ENCODE results near the gene ATP2B1. TPM values are rescaled to one million over a fixed set of nuclear protein-coding genes. Genes with fewer than 3 reads are reported as not detected.

Gene ATP2B1
- total RNA-seq, 1 donor from 2014 or later = 177 TPM

- Histone ChIP-seq H3F3A (ENCODE audit: low read depth) (no peaks in the 10 kb centered on the region), H3K9me3 (ENCODE audit: low read depth) (no peaks in the 10 kb centered on the region), H3K4me3 (no peak overlapping the region), H3K79me2 (ENCODE audit: low read depth) (peaks cover 100% of the 10 kb centered on the region), H3K27ac (no peak overlapping the region), H2AFZ (replicated peaks) (no peak overlapping the region), H3K27me3 (no peaks in the 10 kb centered on the region), H3K4me2 (no peak overlapping the region), H3K4me1 (peaks cover 9% of the 10 kb centered on the region), H3K36me3 (no peaks in the 10 kb centered on the region), H3K9ac (no peak overlapping the region), H4K20me1 (ENCODE audit: low read depth) (peaks cover 83% of the 10 kb centered on the region)
- no peak for TF ChIP-seq EZH2 (IDR thresholded peaks at IDR 0.05)
- TF ChIP-seq CTCF (IDR thresholded peaks at IDR 0.05) = no peak
- TF ChIP-seq EZH2phosphoT487 (IDR thresholded peaks at IDR 0.05) = no peak
- H3K36me3 Mint-ChIP-seq = peaks cover 56% of the 10 kb centered on the region
- no peak overlapping the region for H3K4me3 Mint-ChIP-seq
- peaks cover 2% of the 10 kb centered on the region for H3K27me3 Mint-ChIP-seq (ENCODE audit: insufficient read depth, low read depth)
- no peak for DNase-seq (ENCODE audit: low spot score)
- H3K27ac Mint-ChIP-seq = no peak overlapping the region
- peaks cover 51% of the 10 kb centered on the region for H3K9me3 Mint-ChIP-seq
- H3K4me1 Mint-ChIP-seq = no peaks in the 10 kb centered on the region
Observed at GRCh38 chr12:89669197-89669596, 39.4 kb downstream of the ATP2B1 start.

- H4K20me1 ChIP-seq (ENCODE audit: low read depth) = peaks cover 76% of the 10 kb centered on the region
- H3K27ac ChIP-seq = no peak overlapping the region
- peaks cover 2% of the 10 kb centered on the region for H3K27me3 Mint-ChIP-seq (ENCODE audit: insufficient read depth, low read depth)
- no peak overlapping the region for H3K27ac Mint-ChIP-seq
- peaks cover 3% of the 10 kb centered on the region for H3F3A ChIP-seq (ENCODE audit: low read depth)
- TF ChIP-seq EZH2phosphoT487 (IDR thresholded peaks at IDR 0.05) = no peak
- no peak for TF ChIP-seq CTCF (IDR thresholded peaks at IDR 0.05)
- no peak for TF ChIP-seq EZH2 (IDR thresholded peaks at IDR 0.05)
- H3K4me3 Mint-ChIP-seq = no peak overlapping the region
- H3K9me3 Mint-ChIP-seq = peaks cover 27% of the 10 kb centered on the region
- H3K4me2 ChIP-seq = no peak overlapping the region
- H3K4me1 ChIP-seq = no peaks in the 10 kb centered on the region
- peaks cover 39% of the 10 kb centered on the region for H3K36me3 Mint-ChIP-seq
- H3K9ac ChIP-seq = no peak overlapping the region
- no peak for DNase-seq (ENCODE audit: low spot score)
- no peaks in the 10 kb centered on the region for H3K27me3 ChIP-seq
- H3K36me3 ChIP-seq = no peaks in the 10 kb centered on the region
- H2AFZ ChIP-seq (replicated peaks) = no peak overlapping the region
- H3K4me3 ChIP-seq = no peak overlapping the region
- H3K79me2 ChIP-seq (ENCODE audit: low read depth) = peaks cover 100% of the 10 kb centered on the region
- no peaks in the 10 kb centered on the region for H3K4me1 Mint-ChIP-seq
- no peaks in the 10 kb centered on the region for H3K9me3 ChIP-seq (ENCODE audit: low read depth)
Observed at GRCh38 chr12:89665556-89665955, 43.1 kb downstream of the ATP2B1 start.

- peaks cover 35% of the 10 kb centered on the region for H3K36me3 Mint-ChIP-seq
- H3K27ac ChIP-seq = no peak overlapping the region
- no peaks in the 10 kb centered on the region for H3K4me1 ChIP-seq
- H3K27ac Mint-ChIP-seq = no peak overlapping the region
- no peak for TF ChIP-seq EZH2phosphoT487 (IDR thresholded peaks at IDR 0.05)
- no peak for TF ChIP-seq EZH2 (IDR thresholded peaks at IDR 0.05)
- no peak for TF ChIP-seq CTCF (IDR thresholded peaks at IDR 0.05)
- no peaks in the 10 kb centered on the region for H3K27me3 ChIP-seq
- H3F3A ChIP-seq (ENCODE audit: low read depth) = peaks cover 3% of the 10 kb centered on the region
- peaks cover 100% of the 10 kb centered on the region for H3K79me2 ChIP-seq (ENCODE audit: low read depth)
- H3K36me3 ChIP-seq = no peaks in the 10 kb centered on the region
- peaks cover 2% of the 10 kb centered on the region for H3K27me3 Mint-ChIP-seq (ENCODE audit: insufficient read depth, low read depth)
- no peak overlapping the region for H3K4me2 ChIP-seq
- H2AFZ ChIP-seq (replicated peaks) = no peak overlapping the region
- H3K4me3 ChIP-seq = no peak overlapping the region
- no peak overlapping the region for H3K9ac ChIP-seq
- H3K4me3 Mint-ChIP-seq = no peak overlapping the region
- H3K9me3 ChIP-seq (ENCODE audit: low read depth) = no peaks in the 10 kb centered on the region
- peaks cover 67% of the 10 kb centered on the region for H4K20me1 ChIP-seq (ENCODE audit: low read depth)
- DNase-seq (ENCODE audit: low spot score) = no peak
- H3K9me3 Mint-ChIP-seq = peaks cover 19% of the 10 kb centered on the region
- no peaks in the 10 kb centered on the region for H3K4me1 Mint-ChIP-seq
Observed at GRCh38 chr12:89664441-89664840, 44.2 kb downstream of the ATP2B1 start.

All from neural progenitor cell (in vitro differentiated cells).